Measurements from ENCODE around the gene TLK1. TPM values are rescaled to one million over a fixed set of nuclear protein-coding genes. Genes with fewer than 3 reads are reported as not detected.
A peak's percentile ranks its signal among the peaks of the same experiment; 100 is the strongest.

The TLK1 gene
- total RNA-seq, 6 experiments from 2014 or later = 18.4 to 40.2 (median 29.0) TPM

DNA sequence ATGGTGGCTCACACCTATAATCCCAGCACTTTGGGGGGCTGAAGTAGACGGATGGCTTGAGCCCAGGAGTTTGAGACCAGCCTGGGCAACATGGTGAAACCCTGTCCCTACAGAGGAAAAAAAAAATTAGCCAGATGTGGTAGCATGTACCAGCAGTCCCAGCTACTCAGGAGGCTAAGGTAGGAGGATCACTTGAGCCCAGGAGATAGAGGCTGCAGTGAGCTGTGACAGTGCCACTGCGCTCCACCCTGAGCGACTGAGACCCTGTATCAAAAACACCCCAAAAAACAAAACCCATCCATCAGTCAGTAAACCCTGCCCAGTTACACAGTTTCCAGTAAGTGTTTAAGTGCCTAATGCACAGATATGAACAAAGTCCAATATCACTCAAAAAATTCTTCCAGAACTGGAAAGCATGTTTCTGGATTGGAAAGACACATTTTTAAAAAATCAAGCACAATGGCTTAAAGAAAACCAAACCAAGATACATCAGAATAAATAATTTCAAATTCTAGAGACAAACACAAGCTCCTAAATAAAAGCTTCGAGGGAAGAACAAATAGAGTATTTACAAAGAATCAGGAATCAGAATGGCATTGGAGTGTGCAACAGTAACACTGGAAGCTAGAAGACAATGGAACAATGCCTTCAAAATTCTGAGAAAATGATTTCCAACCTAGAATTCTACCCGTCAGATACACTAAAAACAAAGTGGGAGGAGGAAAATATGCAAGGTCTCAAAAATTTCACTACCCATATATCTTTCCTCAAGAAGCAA is 72.4 kb downstream of the TLK1 start:
- Histone ChIP-seq H3K36me3 (no peaks in the 10 kb centered on the region), H3K4me3 (no peak overlapping the region), H3K4me1 (peaks cover 0 to 61% (median 9%) of the 10 kb centered on the region in 4 donors), H3K27me3 (no peaks in the 10 kb centered on the region), H3K9me3 (no peaks in the 10 kb centered on the region), H3K27ac (no peak overlapping the region)
- intact Hi-C loops (cut with DNase I) = no loop called here
- TF ChIP-seq POLR2A (IDR thresholded peaks at IDR 0.05) = no peak
- TF ChIP-seq, protein P1, sequence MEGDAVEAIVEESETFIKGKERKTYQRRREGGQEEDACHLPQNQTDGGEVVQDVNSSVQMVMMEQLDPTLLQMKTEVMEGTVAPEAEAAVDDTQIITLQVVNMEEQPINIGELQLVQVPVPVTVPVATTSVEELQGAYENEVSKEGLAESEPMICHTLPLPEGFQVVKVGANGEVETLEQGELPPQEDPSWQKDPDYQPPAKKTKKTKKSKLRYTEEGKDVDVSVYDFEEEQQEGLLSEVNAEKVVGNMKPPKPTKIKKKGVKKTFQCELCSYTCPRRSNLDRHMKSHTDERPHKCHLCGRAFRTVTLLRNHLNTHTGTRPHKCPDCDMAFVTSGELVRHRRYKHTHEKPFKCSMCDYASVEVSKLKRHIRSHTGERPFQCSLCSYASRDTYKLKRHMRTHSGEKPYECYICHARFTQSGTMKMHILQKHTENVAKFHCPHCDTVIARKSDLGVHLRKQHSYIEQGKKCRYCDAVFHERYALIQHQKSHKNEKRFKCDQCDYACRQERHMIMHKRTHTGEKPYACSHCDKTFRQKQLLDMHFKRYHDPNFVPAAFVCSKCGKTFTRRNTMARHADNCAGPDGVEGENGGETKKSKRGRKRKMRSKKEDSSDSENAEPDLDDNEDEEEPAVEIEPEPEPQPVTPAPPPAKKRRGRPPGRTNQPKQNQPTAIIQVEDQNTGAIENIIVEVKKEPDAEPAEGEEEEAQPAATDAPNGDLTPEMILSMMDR (IDR thresholded peaks at IDR 0.05) = no peak
- WGBS (ENCODE audit: insufficient coverage, low coverage, low lambda C conversion rate, missing lambda C conversion rate) = 71% methylated on average over 3 of the region's 5 CpGs
- no peak for DNase-seq
- ATAC-seq = no peak

DNA sequence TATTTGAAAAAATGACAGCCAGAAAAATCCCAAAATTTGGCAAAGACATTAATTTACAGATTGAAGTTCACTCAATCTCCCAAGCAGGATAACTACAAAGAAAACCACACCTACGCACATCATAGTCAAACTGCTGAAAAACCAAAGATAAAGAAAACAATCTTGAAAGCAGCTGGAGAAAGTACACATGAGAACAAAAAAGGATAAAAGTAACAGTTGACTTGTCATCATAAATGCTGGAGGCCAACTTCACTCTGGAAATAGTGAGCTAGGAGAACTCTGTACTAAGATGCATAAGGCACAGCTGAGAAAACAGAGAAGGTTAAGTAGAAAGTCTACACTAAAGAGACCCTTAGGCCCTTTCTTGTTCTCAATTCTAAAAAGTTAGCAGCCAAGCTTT is 73.1 kb downstream of the TLK1 start:
- Histone ChIP-seq H3K36me3 (no peaks in the 10 kb centered on the region), H3K27ac (no peak overlapping the region), H3K9me3 (no peaks in the 10 kb centered on the region), H3K4me1 (peaks cover 0 to 56% (median 6%) of the 10 kb centered on the region in 4 donors), H3K4me3 (no peak overlapping the region), H3K27me3 (no peaks in the 10 kb centered on the region)
- DNase-seq (no peak), ATAC-seq (no peak)
- intact Hi-C loops (cut with DNase I) = no loop called here
- TF ChIP-seq, protein P1 (IDR thresholded peaks at IDR 0.05) = no peak
- no peak for TF ChIP-seq POLR2A (IDR thresholded peaks at IDR 0.05)
- 83% methylated on average over 1 of the region's 1 CpG for WGBS (ENCODE audit: insufficient coverage, low coverage, low lambda C conversion rate, missing lambda C conversion rate)

DNA sequence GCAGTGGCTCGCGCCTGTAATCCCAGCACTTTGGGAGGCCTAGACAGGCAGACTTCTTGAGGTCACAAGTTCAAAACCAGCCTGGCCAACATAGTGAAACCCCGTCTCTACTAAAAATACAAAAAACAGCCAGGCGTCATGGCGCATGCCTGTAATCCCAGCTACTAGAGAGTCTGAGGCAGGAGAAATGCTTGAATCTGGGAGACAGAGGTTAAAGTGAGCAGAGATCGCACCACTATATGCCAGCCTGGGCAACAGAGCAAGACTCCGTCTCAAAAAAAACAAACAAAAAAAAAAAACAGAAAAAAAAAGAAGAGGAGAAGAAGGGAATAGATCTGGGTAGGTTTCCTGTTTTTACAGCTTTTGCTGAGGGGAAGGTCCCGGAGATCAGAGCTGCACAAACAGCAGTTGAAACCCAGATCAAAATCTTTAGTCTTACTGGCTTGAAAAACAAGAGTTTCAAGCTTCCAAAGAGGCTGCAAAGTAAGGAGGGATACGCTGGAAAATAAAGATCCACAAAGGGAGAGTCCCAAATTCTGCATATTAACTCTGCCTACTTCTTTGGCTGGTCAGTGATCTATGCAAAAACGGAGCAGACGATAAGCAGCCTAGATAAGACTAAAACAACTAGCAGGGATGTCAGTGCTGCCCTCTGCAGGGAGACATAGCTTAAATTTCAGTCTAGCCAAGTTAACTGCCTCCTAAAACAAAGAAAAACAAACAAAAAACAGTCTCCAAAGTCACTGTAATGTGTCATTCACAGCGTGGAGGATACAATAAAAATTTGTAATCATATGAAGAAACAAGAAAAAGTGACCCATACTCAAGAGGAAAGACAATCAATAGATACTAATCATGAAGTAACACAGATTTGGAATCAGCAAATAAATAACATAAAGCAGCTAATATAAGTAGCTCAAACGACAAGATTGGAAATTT is 74.1 kb downstream of the TLK1 start:
- Histone ChIP-seq H3K27me3 (no peaks in the 10 kb centered on the region), H3K9me3 (no peaks in the 10 kb centered on the region), H3K27ac (no peak overlapping the region), H3K4me3 (no peak overlapping the region), H3K36me3 (no peaks in the 10 kb centered on the region), H3K4me1 (peaks cover 0 to 47% (median 6%) of the 10 kb centered on the region in 4 donors)
- TF ChIP-seq POLR2A (IDR thresholded peaks at IDR 0.05) = no peak
- TF ChIP-seq, protein P1 (IDR thresholded peaks at IDR 0.05) = peak; percentile 49 to 72 (median 68)
- ATAC-seq (peak; percentile 80 to 86 (median 83)), DNase-seq (peak in 1 of 3 donors; percentile 56)
- intact Hi-C loops (cut with DNase I) = no loop called here
- WGBS (ENCODE audit: insufficient coverage, low coverage, low lambda C conversion rate, missing lambda C conversion rate) = 29% methylated on average over 11 of the region's 13 CpGs

DNA sequence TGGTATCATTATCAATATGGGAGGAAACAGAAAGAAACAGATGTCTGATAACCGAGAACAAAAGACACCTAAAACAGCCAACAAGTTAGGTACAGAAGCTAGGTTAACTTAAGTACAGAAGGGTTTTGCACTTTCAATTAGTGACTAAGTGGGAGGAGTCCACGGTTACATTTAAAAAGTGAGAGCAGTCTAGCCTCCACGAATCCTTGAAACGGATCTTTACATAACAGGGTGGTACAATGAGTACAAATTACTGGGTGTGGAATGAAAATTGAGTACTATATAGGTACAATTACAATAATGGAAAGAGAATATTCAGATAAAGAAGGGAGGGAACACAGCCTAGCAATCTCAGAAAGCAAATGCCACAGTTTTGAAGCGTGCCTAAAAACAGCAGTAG is 76.6 kb downstream of the TLK1 start:
- DNase-seq = no peak
- peak in 1 of 4 donors; percentile 24 for ATAC-seq
- Histone ChIP-seq H3K36me3 (no peaks in the 10 kb centered on the region), H3K4me1 (peaks cover 0 to 33% (median 6%) of the 10 kb centered on the region in 4 donors), H3K9me3 (no peaks in the 10 kb centered on the region), H3K27ac (no peak overlapping the region), H3K27me3 (no peaks in the 10 kb centered on the region), H3K4me3 (no peak overlapping the region)
- WGBS (ENCODE audit: insufficient coverage, low coverage, low lambda C conversion rate, missing lambda C conversion rate) = 43% methylated on average over 5 of the region's 5 CpGs
- intact Hi-C loops (cut with DNase I) = no loop called here
- TF ChIP-seq, protein P1 (IDR thresholded peaks at IDR 0.05) = no peak
- TF ChIP-seq POLR2A (IDR thresholded peaks at IDR 0.05) = no peak

Measured in right lobe of liver (tissue), 6 donors.